Hepatocyte (in vitro differentiated cells): ENCODE results near the gene RMND1. TPM values are rescaled to one million over a fixed set of nuclear protein-coding genes. Genes with fewer than 3 reads are reported as not detected.

Source experiments
- DNase-seq: peaks from one replicate; pipeline ENCODE4 v3.0.0-alpha.2; 2016; ENCODE audit warnings: low spot score
- H2AFZ ChIP-seq: fragments of 200-600 bp; sonication (generic); 2 replicates; pipeline ENCODE4 v1.6.0; 2016; ENCODE audit warnings: antibody characterized with exemption, mild to moderate bottlenecking
- H3K27ac ChIP-seq: fragments of 200-600 bp; sonication (generic); 2 replicates; pipeline ENCODE4 v1.5.1; 2016; ENCODE audit warnings: mild to moderate bottlenecking
- H3K27me3 ChIP-seq: fragments of 200-600 bp; sonication (generic); 2 replicates; pipeline ENCODE4 v1.6.1; 2016
- H3K36me3 ChIP-seq: fragments of 200-600 bp; sonication (generic); replicated peaks from 2 replicates; pipeline ENCODE4 v1.5.1; 2016; ENCODE audit warnings: low read depth; ENCODE audit not compliant: insufficient read depth
- H3K4me1 ChIP-seq: fragments of 200-600 bp; sonication (generic); 2 replicates; pipeline ENCODE4 v1.5.1; 2016; ENCODE audit warnings: mild to moderate bottlenecking, moderate library complexity; ENCODE audit not compliant: insufficient read depth
- H3K4me2 ChIP-seq: fragments of 200-600 bp; sonication (generic); 2 replicates; pipeline ENCODE4 v1.6.0; 2016
- H3K4me3 ChIP-seq: fragments of 200-600 bp; sonication (generic); 2 replicates; pipeline ENCODE4 v1.5.1; 2016; ENCODE audit warnings: mild to moderate bottlenecking
- H3K79me2 ChIP-seq: fragments of 200-600 bp; sonication (generic); 2 replicates; pipeline ENCODE4 v1.6.0; 2017; ENCODE audit warnings: mild to moderate bottlenecking
- H3K9me2 ChIP-seq: fragments of 200-600 bp; sonication (generic); replicated peaks from 2 replicates; pipeline ENCODE4 v1.6.0; 2017; ENCODE audit warnings: mild to moderate bottlenecking; ENCODE audit not compliant: insufficient read depth
- H3K9me3 ChIP-seq: fragments of 200-600 bp; sonication (generic); 2 replicates; pipeline ENCODE4 v1.5.1; 2016; ENCODE audit warnings: low read depth, mild to moderate bottlenecking
- H4K20me1 ChIP-seq: fragments of 200-600 bp; sonication (generic); 2 replicates; pipeline ENCODE4 v1.6.0; 2016; ENCODE audit warnings: mild to moderate bottlenecking; ENCODE audit not compliant: insufficient read depth, poor library complexity, severe bottlenecking
- CTCF ChIP-seq: fragments of 200-600 bp; sonication (generic); IDR thresholded peaks from 2 replicates; pipeline ENCODE4 v1.5.1; 2016; ENCODE audit warnings: antibody characterized with exemption, mild to moderate bottlenecking; ENCODE audit not compliant: poor library complexity
- EZH2 ChIP-seq: fragments of 200-600 bp; sonication (generic); IDR thresholded peaks from 2 replicates; pipeline ENCODE4 v1.6.1; 2016; ENCODE audit warnings: antibody characterized with exemption, mild to moderate bottlenecking, borderline replicate concordance
- EZH2phosphoT487 ChIP-seq: fragments of 200-600 bp; sonication (generic); IDR thresholded peaks from one replicate; pipeline ENCODE4 v1.6.1; 2018; ENCODE audit warnings: antibody characterized with exemption, mild to moderate bottlenecking, low read depth, moderate library complexity; ENCODE audit not compliant: unreplicated experiment, severe bottlenecking
- WGBS: methylation state at CpG from one replicate; pipeline ENCODE4 v1.1.6; 2016; ENCODE audit warnings: low lambda C conversion rate; ENCODE audit errors: missing lambda C conversion rate; 5-methylcytosine and 5-hydroxymethylcytosine counted together
- polyA plus RNA-seq: library from polyadenylated mRNA; unstranded; fragments of >200 nt; fragmentation: Nextera tagmentation; extraction: Ambion mirVana; gene quantifications from 2 replicates; pipeline ENCODE4 v1.2.1, GENCODE V29; 2016
- total RNA-seq: library from RNA; depleted of rRNA; stranded (reverse); fragments of >200 nt; gene quantifications from 2 replicates; pipeline ENCODE4 v1.2.3, GENCODE V29; 2014

The RMND1 gene
- total and polyA plus RNA-seq, 2 experiments from 2014 or later: 24.1 to 41.9 TPM

- no peaks in the 10 kb centered on the region for H3K36me3 ChIP-seq
- H2AFZ ChIP-seq: no peak overlapping the region
- peak overlapping the region; percentile 46 for H3K4me2 ChIP-seq
- H3K9me3 ChIP-seq: no peaks in the 10 kb centered on the region
- H3K9me2 ChIP-seq: no peaks in the 10 kb centered on the region
- peaks cover 25% of the 10 kb centered on the region for H3K4me1 ChIP-seq
- no peaks in the 10 kb centered on the region for H4K20me1 ChIP-seq
- no peaks in the 10 kb centered on the region for H3K27me3 ChIP-seq
- WGBS: 51% methylated on average over 3 of the region's 3 CpGs
- TF ChIP-seq CTCF (no peak), EZH2phosphoT487 (no peak), EZH2 (no peak)
- H3K27ac ChIP-seq: peak overlapping the region; percentile 23
- no peak for DNase-seq
- H3K79me2 ChIP-seq: peaks cover 84% of the 10 kb centered on the region
- H3K4me3 ChIP-seq: no peak overlapping the region
Measured at GRCh38 chr6:151441390-151442166, 10.3 kb downstream of the RMND1 start.

DNA sequence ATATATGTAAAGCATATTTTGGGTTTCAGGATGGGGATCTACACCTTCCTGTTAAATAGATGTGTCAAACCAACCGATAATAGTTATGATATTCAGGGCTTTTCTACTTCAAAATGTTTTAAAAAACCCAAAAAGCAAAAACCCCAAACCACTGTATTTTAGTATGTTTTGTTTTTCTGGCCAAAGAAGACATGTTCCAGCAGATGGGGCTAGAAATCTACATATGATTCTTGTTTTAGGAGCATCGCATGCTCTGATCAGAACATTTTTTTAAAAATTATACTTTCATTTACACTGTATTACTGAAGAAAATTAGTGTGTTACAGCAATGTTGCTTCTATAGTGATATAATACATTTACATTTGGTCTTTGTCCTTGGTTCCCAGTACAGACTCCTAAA, 11.0 kb downstream of the RMND1 start:
- Histone ChIP-seq H3K4me2 (peak overlapping the region; percentile 46), H3K36me3 (no peaks in the 10 kb centered on the region), H3K79me2 (peaks cover 81% of the 10 kb centered on the region), H3K27ac (peak overlapping the region; percentile 23), H3K4me1 (peaks cover 22% of the 10 kb centered on the region), H3K4me3 (no peak overlapping the region), H3K27me3 (no peaks in the 10 kb centered on the region), H3K9me2 (no peaks in the 10 kb centered on the region), H4K20me1 (no peaks in the 10 kb centered on the region), H2AFZ (no peak overlapping the region), H3K9me3 (no peaks in the 10 kb centered on the region)
- 97% methylated on average over 2 of the region's 2 CpGs for WGBS
- DNase-seq: no peak
- TF ChIP-seq CTCF: peak; percentile 59
- TF ChIP-seq EZH2: no peak

DNA sequence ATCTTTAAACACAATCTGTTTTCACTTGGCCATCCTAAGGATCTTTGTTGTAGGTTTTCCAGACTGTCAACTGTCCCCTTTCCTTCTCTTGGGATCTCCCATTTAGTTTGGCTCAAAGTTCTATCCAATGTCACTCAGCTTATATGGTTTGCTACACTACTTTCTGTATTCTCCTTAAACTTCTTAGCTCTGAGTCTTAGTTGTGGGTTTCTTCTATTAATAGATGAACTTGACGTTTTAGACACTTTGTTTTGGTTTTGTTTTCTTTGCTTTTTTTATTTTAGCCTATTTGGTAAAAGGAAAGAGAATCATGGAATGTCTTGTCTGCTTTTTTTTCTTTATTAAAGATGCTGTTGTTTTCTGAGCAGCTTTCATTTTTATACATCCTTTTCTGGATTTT, 11.4 kb downstream of the RMND1 start:
- Histone ChIP-seq H3K79me2 (peaks cover 81% of the 10 kb centered on the region), H3K36me3 (no peaks in the 10 kb centered on the region), H3K9me3 (no peaks in the 10 kb centered on the region), H3K9me2 (no peaks in the 10 kb centered on the region), H3K4me3 (no peak overlapping the region), H3K27ac (no peak overlapping the region), H3K4me2 (no peak overlapping the region), H2AFZ (no peak overlapping the region), H3K4me1 (peaks cover 22% of the 10 kb centered on the region), H4K20me1 (no peaks in the 10 kb centered on the region), H3K27me3 (no peaks in the 10 kb centered on the region)
- WGBS: 88% methylated on average over 1 of the region's 1 CpG
- TF ChIP-seq CTCF: no peak
- DNase-seq: no peak
